ENCODE data around the gene MBTD1. TPM values are rescaled to one million over a fixed set of nuclear protein-coding genes. Genes with fewer than 3 reads are reported as not detected.

Gene MBTD1
- total and polyA plus RNA-seq, 2 experiments from 2014 or later, result 3.2 to 24.2 TPM

GRCh38 chr17:51256101-51256500, 3.7 kb downstream of the MBTD1 start:
- no peak overlapping the region for H3K4me3 ChIP-seq
- peaks cover 87% of the 10 kb centered on the region for H3K79me2 ChIP-seq
- no peaks in the 10 kb centered on the region for H3K9me2 ChIP-seq (replicated peaks; ENCODE audit: insufficient read depth)
- H3K27me3 ChIP-seq, result no peaks in the 10 kb centered on the region
- no peak overlapping the region for H3K27ac ChIP-seq
- H2AFZ ChIP-seq, result no peak overlapping the region
- no peaks in the 10 kb centered on the region for H3K9me3 ChIP-seq (ENCODE audit: low read depth)
- peak overlapping the region; percentile 43 for H3K4me2 ChIP-seq
- DNase-seq (ENCODE audit: low spot score), result peak; percentile 5
- H3K36me3 ChIP-seq (replicated peaks; ENCODE audit: insufficient read depth, low read depth), result no peaks in the 10 kb centered on the region
- peaks cover 38% of the 10 kb centered on the region for H4K20me1 ChIP-seq (ENCODE audit: insufficient read depth, poor library complexity, severe bottlenecking)
- peaks cover 23% of the 10 kb centered on the region for H3K4me1 ChIP-seq (ENCODE audit: insufficient read depth)
- TF ChIP-seq CTCF (IDR thresholded peaks at IDR 0.05; ENCODE audit: poor library complexity), result no peak
- TF ChIP-seq EZH2phosphoT487 (IDR thresholded peaks at IDR 0.05; ENCODE audit: low read depth, severe bottlenecking, unreplicated experiment), result no peak
- TF ChIP-seq EZH2 (IDR thresholded peaks at IDR 0.05; ENCODE audit: borderline replicate concordance), result no peak
- 86% methylated on average over 3 of the region's 3 CpGs for WGBS (ENCODE audit: low lambda C conversion rate, missing lambda C conversion rate)

GRCh38 chr17:51255673-51256072, 4.2 kb downstream of the MBTD1 start:
- Histone ChIP-seq H3K27me3 (no peaks in the 10 kb centered on the region), H3K9me2 (replicated peaks; ENCODE audit: insufficient read depth) (no peaks in the 10 kb centered on the region), H3K4me3 (no peak overlapping the region), H3K4me1 (ENCODE audit: insufficient read depth) (peaks cover 23% of the 10 kb centered on the region), H3K79me2 (peaks cover 88% of the 10 kb centered on the region), H4K20me1 (ENCODE audit: insufficient read depth, poor library complexity, severe bottlenecking) (peaks cover 38% of the 10 kb centered on the region), H3K27ac (no peak overlapping the region), H3K4me2 (peak overlapping the region; percentile 43), H2AFZ (no peak overlapping the region), H3K9me3 (ENCODE audit: low read depth) (no peaks in the 10 kb centered on the region), H3K36me3 (replicated peaks; ENCODE audit: insufficient read depth, low read depth) (no peaks in the 10 kb centered on the region)
- 78% methylated on average over 6 of the region's 6 CpGs for WGBS (ENCODE audit: low lambda C conversion rate, missing lambda C conversion rate)
- DNase-seq (ENCODE audit: low spot score), result no peak
- no peak for TF ChIP-seq EZH2phosphoT487 (IDR thresholded peaks at IDR 0.05; ENCODE audit: low read depth, severe bottlenecking, unreplicated experiment)
- no peak for TF ChIP-seq CTCF (IDR thresholded peaks at IDR 0.05; ENCODE audit: poor library complexity)
- TF ChIP-seq EZH2 (IDR thresholded peaks at IDR 0.05; ENCODE audit: borderline replicate concordance), result no peak

GRCh38 chr17:51251010-51251409, 8.8 kb downstream of the MBTD1 start:
- Histone ChIP-seq H3K36me3 (replicated peaks; ENCODE audit: insufficient read depth, low read depth) (no peaks in the 10 kb centered on the region), H3K4me2 (no peak overlapping the region)

More at GRCh38 chr17:51251010-51251409, 8.8 kb downstream of the MBTD1 start:
- TF ChIP-seq EZH2 (IDR thresholded peaks at IDR 0.05; ENCODE audit: borderline replicate concordance) (no peak), CTCF (IDR thresholded peaks at IDR 0.05; ENCODE audit: poor library complexity) (no peak), EZH2phosphoT487 (IDR thresholded peaks at IDR 0.05; ENCODE audit: low read depth, severe bottlenecking, unreplicated experiment) (no peak)
- no peak overlapping the region for H3K4me3 ChIP-seq
- peaks cover 78% of the 10 kb centered on the region for H3K79me2 ChIP-seq
- no peaks in the 10 kb centered on the region for H3K27me3 ChIP-seq
- peaks cover 9% of the 10 kb centered on the region for H4K20me1 ChIP-seq (ENCODE audit: insufficient read depth, poor library complexity, severe bottlenecking)
- H3K9me2 ChIP-seq (replicated peaks; ENCODE audit: insufficient read depth), result no peaks in the 10 kb centered on the region
- DNase-seq (ENCODE audit: low spot score), result no peak
- no peaks in the 10 kb centered on the region for H3K9me3 ChIP-seq (ENCODE audit: low read depth)
- no peak overlapping the region for H2AFZ ChIP-seq
- H3K4me1 ChIP-seq (ENCODE audit: insufficient read depth), result no peaks in the 10 kb centered on the region
- no peak overlapping the region for H3K27ac ChIP-seq

Measured in hepatocyte (in vitro differentiated cells).